Right atrium auricular region (tissue), 2 donors: Measurements from ENCODE around the gene POP7. TPM values are rescaled to one million over a fixed set of nuclear protein-coding genes. Genes with fewer than 3 reads are reported as not detected.

ENCODE experiments used
- DNase-seq: peaks from one replicate; pipeline ENCODE4 v3.0.0-alpha.2; 2019; ENCODE audit warnings: low spot score
- H3K27ac ChIP-seq, 2 donors: fragments of 200-600 bp; sonication (generic); 1 replicate in 1 of 2; 2 replicates in 1 of 2; pipeline ENCODE4 v1.5.1; 2016 to 2019
- H3K27me3 ChIP-seq, 2 donors: fragments of 200-600 bp; sonication (generic); one replicate each; pipeline versions ENCODE4 v1.5.1 to v1.6.0; 2017 to 2019
- H3K36me3 ChIP-seq: fragments of 200-600 bp; sonication (generic); one replicate; pipeline ENCODE4 v1.5.1; 2016
- H3K4me1 ChIP-seq, 2 donors: fragments of 200-600 bp; sonication (generic); one replicate each; pipeline versions ENCODE4 v1.5.1 to v1.6.0; 2017 to 2019
- H3K4me3 ChIP-seq, 2 donors: fragments of 200-600 bp; sonication (generic); 1 replicate in 1 of 2; 2 replicates in 1 of 2; pipeline ENCODE4 v1.5.1; 2017 to 2019; ENCODE audit warnings: mild to moderate bottlenecking in 1 of 2, moderate library complexity in 1 of 2
- H3K9me3 ChIP-seq, 2 donors: fragments of 200-600 bp; sonication (generic); one replicate each; pipeline ENCODE4 v1.5.1; 2019
- CTCF ChIP-seq, 2 donors: fragments of 200-600 bp; sonication (generic); IDR thresholded peaks; one replicate each; pipeline ENCODE4 v1.5.1; 2019; ENCODE audit warnings: antibody characterized with exemption in 2 of 2
- total RNA-seq, 2 donors: library from RNA; depleted of rRNA; stranded (reverse); fragments of >200 nt; gene quantifications; one replicate each; pipeline ENCODE4 v1.1.0, GENCODE V29; 2016

POP7 gene
- total RNA-seq, 2 donors from 2014 or later: 19.1 to 28.7 TPM

GRCh38 chr7:100678291-100678984 lies 27.5 kb upstream of the POP7 start:
- Histone ChIP-seq H3K27ac (peak overlapping the region; percentile 59), H3K4me3 (no peak overlapping the region), H3K9me3 (no peaks in the 10 kb centered on the region), H3K4me1 (peaks cover 0 to 37% of the 10 kb centered on the region in 2 donors), H3K27me3 (no peaks in the 10 kb centered on the region), H3K36me3 (peaks cover 66% of the 10 kb centered on the region)
- TF ChIP-seq CTCF (IDR thresholded peaks at IDR 0.05): no peak
- no peak for DNase-seq

GRCh38 chr7:100679129-100679926 lies 26.6 kb upstream of the POP7 start:
- Histone ChIP-seq H3K27ac (peak overlapping the region; percentile 59), H3K27me3 (no peaks in the 10 kb centered on the region), H3K36me3 (peaks cover 75% of the 10 kb centered on the region), H3K4me1 (peaks cover 0 to 37% of the 10 kb centered on the region in 2 donors), H3K9me3 (no peaks in the 10 kb centered on the region), H3K4me3 (no peak overlapping the region)
- no peak for TF ChIP-seq CTCF (IDR thresholded peaks at IDR 0.05)
- DNase-seq: no peak

- H3K4me3 ChIP-seq: no peak overlapping the region
- no peak for TF ChIP-seq CTCF (IDR thresholded peaks at IDR 0.05)
- peaks cover 0 to 37% of the 10 kb centered on the region in 2 donors for H3K4me1 ChIP-seq
- H3K27ac ChIP-seq: peak overlapping the region; percentile 59
- peaks cover 82% of the 10 kb centered on the region for H3K36me3 ChIP-seq
- H3K9me3 ChIP-seq: no peaks in the 10 kb centered on the region
- no peaks in the 10 kb centered on the region for H3K27me3 ChIP-seq
- DNase-seq: peak; percentile 88
Observed at GRCh38 chr7:100679927-100680575, 25.9 kb upstream of the POP7 start.

GRCh38 chr7:100680576-100681271 lies 25.2 kb upstream of the POP7 start:
- H3K27me3 ChIP-seq: no peaks in the 10 kb centered on the region
- no peak for DNase-seq
- peaks cover 89% of the 10 kb centered on the region for H3K36me3 ChIP-seq
- no peak overlapping the region for H3K4me3 ChIP-seq
- no peaks in the 10 kb centered on the region for H3K9me3 ChIP-seq
- TF ChIP-seq CTCF (IDR thresholded peaks at IDR 0.05): no peak
- peak overlapping the region in 1 of 2 donors; percentile 53 for H3K27ac ChIP-seq
- H3K4me1 ChIP-seq: peaks cover 0 to 37% of the 10 kb centered on the region in 2 donors

GRCh38 chr7:100681491-100682227 lies 24.3 kb upstream of the POP7 start:
- Histone ChIP-seq H3K4me1 (peaks cover 0 to 29% of the 10 kb centered on the region in 2 donors), H3K27me3 (no peaks in the 10 kb centered on the region), H3K4me3 (no peak overlapping the region), H3K27ac (no peak overlapping the region), H3K36me3 (peaks cover 93% of the 10 kb centered on the region), H3K9me3 (no peaks in the 10 kb centered on the region)
- no peak for DNase-seq
- TF ChIP-seq CTCF (IDR thresholded peaks at IDR 0.05): no peak
